Inflammatory macrophage treated with lipopolysaccharide for 4 hours (primary cell): Measurements from ENCODE around the gene FUZ.
A peak's percentile ranks its signal among the peaks of the same experiment; 100 is the strongest.

Experiments
- DNase-seq: peaks from one replicate; pipeline ENCODE4 v3.0.0-alpha.2; 2020

The FUZ gene, protein sequence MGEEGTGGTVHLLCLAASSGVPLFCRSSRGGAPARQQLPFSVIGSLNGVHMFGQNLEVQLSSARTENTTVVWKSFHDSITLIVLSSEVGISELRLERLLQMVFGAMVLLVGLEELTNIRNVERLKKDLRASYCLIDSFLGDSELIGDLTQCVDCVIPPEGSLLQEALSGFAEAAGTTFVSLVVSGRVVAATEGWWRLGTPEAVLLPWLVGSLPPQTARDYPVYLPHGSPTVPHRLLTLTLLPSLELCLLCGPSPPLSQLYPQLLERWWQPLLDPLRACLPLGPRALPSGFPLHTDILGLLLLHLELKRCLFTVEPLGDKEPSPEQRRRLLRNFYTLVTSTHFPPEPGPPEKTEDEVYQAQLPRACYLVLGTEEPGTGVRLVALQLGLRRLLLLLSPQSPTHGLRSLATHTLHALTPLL

GRCh38 chr19:49812997-49813861 is at the start of gene FUZ:
Gene FUZ, minus strand, starts transcription at chr19:49813292. Its CDS starts 186 bp downstream, at chr19:49813106.
- peak; percentile 98 for DNase-seq

DNA sequence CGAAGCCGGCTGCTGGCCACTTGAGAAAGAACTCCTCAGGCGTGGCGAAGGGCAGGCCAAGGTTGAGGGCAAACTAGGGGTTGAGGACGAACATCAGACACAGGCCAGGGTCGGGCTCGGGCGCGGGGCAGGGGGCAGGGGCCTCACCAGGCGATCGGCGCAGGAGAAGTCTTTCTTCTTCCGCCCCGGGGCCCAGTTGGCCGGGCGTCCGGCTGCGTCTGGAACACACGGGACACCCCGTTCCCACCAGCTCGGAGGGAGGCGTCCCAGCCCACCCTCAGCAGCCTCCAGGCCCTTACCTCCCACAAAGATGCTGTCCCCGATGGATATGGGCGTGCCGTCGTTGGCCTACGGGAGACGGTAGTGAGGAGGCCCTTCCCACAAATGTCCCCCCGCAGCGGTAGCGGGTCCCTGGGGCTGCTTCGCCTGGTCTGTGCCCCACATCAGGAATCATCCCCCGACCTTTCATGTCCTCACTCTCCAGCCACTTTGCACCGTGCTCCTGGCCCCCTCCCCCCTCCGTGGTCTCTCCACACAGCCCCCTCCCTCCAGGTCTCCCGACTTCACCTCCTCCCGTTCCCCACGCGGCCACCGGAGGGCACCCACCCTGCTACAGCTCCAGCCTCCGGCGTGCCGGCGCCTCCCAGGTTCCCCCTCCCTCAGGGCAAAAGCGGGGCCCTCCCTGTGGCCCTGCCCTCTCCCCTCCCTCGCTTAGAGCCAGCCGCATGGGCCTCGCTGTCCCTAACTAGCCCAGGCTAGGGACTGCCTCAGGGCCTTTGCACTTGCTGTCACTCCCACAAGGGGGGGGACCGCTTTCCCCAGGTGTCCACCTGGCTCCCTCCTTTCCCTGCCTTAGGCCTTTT is 49.5 kb upstream of the FUZ start:
- DNase-seq: no peak

DNA sequence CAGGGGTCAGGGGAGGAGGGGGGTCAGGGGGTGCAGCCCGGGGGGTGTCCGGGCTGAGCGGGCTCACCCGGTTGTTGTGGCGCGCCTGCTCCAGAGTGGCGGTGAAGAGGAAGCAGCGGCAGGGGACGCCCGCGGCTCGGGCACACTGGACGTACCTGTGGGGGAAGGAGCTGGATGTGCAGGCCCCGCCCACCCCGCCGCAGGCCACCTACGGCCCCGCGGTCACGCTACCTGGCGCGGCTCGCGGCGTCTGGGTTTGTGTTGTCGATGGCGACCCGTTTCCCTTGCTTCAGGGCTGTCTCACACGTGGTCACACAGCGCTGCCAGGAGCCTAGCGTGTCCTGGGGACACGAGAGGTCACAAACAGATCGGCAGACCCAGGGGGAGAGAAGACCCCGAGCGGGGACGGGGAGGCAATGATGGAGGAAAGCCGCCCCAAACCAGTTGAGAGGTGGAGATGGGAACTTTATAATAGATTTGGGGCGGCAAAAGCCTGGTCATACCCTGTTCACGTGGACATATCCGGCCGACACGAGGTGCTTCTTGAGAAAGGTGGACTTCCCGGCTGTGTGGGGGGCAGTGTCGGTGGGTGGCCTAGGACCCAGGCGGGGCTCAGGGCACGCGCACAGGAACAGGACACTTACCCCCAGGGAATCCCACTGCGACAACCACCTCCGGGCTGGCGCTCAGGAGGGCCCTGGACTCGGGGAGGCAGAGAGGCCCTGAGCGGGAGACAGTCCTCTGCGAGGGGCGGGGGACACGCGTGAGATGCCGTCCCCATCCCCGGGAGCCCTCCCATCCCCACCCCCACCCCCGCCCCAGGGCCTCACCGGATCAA is 48.7 kb upstream of the FUZ start:
- no peak for DNase-seq

- DNase-seq: no peak
These were observed 48.0 kb upstream of the FUZ start for GRCh38 chr19:49861107-49861506.

GRCh38 chr19:49860336-49861102 is 47.4 kb upstream of the FUZ start:
- no peak for DNase-seq

DNA sequence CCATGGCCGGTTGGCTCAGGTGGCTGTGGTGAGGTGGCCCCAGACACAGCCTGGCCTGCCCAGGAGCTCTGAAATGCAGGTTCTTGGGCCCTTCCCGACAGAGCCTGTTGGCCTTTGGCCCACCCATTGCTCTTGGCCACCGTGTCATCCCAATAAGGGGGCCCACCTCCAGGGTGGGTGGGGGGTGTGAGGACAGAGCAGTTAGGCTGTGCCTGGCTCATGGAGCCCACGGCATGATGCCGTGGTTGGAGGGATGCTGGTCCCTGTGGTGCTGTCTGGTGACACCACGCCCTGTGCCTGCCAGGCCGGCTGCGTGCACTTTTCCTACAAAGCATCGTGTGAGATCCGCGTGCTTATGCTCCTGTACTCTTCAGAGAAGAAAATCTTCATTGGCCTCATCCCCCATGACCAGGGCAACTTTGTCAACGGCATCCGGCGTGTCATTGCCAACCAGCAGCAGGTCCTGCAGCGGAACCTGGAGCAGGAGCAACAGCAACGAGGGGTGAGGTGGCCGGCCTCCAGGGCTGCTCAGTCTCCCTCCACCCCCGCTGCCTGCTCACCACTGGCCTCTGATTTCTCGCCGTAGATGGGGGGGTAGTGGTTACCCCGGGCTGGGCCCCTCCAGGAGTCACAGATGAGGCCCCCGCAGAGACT is 46.7 kb upstream of the FUZ start:
- no peak for DNase-seq

DNA sequence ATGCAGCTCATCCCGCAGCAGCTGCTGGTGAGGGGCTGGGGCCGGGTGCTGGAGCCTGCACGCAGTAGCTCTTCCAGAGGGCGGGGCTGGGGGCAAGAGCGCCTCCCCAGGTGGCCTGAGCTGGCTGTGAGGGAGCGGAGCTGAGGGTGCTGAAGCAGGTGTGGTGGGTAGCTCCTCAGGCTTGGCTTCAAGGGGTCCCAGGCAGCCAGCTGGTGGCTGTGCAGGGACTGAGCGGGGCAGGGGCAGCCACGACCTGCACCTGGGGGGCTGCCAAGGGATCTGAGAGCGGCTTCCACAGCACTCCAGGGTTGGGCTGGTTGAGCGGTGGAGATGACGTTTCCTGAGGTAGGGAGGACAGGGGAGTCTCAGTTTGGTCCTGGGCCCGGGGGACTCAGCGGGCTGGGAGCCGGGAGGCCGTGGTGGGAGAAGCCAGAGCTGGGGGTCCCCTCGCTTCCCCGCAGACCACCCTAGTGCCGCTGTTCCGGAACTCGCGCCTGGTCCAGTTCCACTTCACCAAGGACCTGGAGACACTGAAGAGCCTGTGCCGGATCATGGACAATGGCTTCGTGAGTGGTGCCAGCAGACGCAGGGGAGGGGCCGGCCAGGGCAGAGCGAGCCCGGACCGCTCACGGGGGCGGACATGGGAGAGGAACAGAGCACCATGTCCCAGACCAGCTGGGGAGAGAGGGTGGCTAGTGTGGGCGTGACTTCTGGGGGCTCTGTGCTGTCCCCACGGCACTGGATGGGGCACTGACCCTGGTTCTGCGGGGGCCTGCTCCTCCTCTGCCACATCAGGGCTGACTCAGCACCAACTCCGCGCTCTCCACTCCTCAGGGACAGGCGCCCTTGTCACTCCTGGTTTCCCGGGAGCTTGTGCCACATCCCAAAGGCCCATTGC is 45.2 kb upstream of the FUZ start:
- DNase-seq: no peak

DNA sequence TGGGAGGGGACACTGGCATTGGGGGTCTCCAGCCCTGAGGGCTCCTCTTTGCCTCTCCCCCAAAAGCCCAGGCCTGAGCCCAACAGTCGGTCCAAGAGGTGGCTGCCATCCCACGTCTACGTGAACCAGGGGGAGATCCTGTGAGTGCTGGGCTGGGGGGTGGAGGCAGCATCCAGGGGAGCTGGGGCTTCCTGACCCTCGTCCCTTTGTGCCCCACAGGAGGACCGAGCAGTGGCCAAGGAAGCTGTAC is 44.7 kb upstream of the FUZ start:
- no peak for DNase-seq

- no peak for DNase-seq
These were observed 44.2 kb upstream of the FUZ start for GRCh38 chr19:49857061-49857837.

DNA sequence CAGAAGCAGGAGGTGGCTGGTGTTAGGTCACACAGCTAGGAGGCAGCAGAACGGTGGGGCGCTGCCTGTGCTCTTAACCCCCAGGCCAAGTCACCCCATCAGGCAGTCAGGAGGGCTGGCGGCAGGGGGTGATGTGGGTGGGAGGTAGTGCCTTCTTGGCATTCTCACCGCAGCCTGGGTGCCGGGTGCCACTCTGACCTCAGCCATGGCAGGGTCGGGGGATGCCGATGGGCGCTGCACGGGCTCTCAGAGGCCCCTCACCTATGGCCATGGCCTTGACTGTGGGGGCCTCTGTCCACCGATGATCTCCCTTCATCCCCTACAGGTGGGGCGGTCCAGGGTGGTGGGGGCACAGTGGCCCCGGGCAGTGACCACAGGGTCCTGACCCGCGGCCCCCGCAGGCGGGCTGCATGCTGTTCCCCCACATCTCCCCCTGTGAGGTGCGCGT is 43.5 kb upstream of the FUZ start:
- DNase-seq: no peak

DNA sequence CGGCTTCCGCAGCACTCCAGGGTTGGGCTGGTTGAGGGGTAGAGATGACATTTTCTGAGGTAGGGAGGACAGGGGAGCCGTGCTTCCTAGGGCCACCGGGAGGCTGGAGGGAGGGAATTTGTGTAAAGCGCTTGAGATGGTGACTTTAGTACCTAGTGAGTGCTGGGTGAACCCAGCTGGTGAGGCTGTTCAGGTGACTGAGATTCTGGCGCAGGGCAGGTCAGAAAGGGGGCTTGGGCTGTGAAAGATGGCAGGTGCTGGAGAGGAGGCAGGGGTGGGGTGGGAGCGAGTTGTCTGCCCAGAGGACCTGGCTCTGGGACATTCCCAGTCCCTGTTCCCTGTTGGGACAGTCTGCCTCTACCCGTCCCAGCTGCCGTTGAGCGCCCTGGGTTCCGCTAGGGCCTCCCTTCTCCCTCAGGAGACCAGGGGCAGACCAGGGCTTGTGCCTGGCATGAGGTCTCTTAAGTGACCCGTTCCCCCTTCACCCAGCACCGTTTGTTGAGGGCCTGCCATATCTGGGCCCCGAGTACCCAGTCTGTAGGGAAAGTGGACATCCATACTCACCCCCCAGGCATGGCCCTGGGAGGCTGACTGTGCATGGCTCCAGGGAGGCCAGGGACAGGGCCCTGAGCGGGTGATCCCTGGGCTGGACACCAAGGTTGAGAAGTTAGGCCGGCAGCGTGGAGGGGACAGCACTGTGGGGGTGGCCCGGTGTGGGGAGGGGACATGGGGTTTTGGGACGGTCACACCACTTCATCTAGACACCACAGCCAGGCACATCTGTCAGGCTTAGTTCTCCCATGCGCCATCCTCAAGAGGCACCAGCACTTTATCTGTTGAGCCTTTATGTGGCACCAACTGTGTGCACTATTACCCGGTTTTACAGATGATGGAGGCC is 42.8 kb upstream of the FUZ start:
- no peak for DNase-seq

DNA sequence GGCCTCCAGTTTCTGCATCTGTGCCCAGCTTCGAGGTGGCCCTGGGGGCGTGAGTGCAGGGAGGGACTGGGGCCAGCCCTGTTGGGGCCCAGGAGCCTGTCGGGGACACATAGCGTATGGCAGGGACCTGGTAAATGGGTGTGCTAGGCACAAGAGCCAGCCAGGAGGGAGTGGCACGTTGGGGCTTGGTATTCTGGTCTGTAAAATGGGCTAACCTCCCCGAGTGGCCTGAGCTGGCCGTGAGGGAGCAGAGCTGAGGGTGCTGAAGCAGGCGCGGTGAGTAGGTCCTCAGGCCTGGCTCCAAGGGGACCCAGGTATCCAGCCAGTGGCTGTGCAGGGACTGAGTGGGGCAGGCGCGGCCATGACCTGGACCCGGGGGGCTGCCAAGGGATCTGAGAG is 42.2 kb upstream of the FUZ start:
- no peak for DNase-seq

- DNase-seq: no peak
These were observed 41.5 kb upstream of the FUZ start for GRCh38 chr19:49854378-49855263.

GRCh38 chr19:49853852-49854377 is 40.8 kb upstream of the FUZ start:
- DNase-seq: no peak

DNA sequence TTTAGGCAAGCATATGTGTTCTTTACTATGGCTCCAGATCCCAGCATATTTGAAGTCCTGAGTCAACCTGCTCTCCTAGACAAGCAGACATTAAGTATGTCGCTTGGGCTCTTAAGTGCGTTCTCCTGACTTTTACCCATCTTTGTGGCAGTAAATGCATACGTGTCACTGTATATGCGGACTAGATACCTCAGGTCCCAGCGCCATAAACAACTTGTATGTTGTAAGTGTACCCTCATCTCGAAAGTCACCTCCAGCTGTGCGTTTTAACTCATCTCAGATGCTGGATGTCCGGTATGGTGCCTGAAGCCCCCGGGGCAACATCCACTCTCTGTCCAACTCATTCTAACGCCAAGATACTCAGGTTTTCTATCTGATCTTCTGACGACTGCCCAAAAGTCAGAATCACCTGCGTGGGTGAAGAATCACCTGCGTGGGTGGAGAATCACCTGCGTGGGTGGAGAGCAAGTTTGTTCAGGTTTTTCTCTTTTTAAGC is 39.6 kb upstream of the FUZ start:
- no peak for DNase-seq

- DNase-seq: no peak
These were observed 38.6 kb upstream of the FUZ start for GRCh38 chr19:49851456-49852259.
